GM23248 (cell line): ENCODE data around the gene TMEM30A. TPM values are rescaled to one million over a fixed set of nuclear protein-coding genes. Genes with fewer than 3 reads are reported as not detected.

Experiments used
- DNase-seq: peaks from one replicate; pipeline ENCODE4 v3.0.0-alpha.2; 2015
- H2AFZ ChIP-seq: fragments of 200-600 bp; sonication (generic); 2 replicates; pipeline ENCODE4 v1.6.1; 2016; ENCODE audit warnings: antibody characterized with exemption
- H3F3A ChIP-seq: fragments of 200-600 bp; sonication (generic); 2 replicates; pipeline ENCODE4 v1.6.1; 2016; ENCODE audit warnings: mild to moderate bottlenecking, antibody characterized with exemption, mixed run types; ENCODE audit not compliant: insufficient read depth
- H3K27ac ChIP-seq: fragments of 200-600 bp; sonication (generic); 2 replicates; pipeline ENCODE4 v1.5.1; 2016; ENCODE audit warnings: mild to moderate bottlenecking
- H3K27me3 ChIP-seq: fragments of 200-600 bp; sonication (generic); replicated peaks from 2 replicates; pipeline ENCODE4 v1.6.1; 2016; ENCODE audit warnings: mild to moderate bottlenecking; ENCODE audit not compliant: insufficient read depth
- H3K36me3 ChIP-seq: fragments of 200-600 bp; sonication (generic); 2 replicates; pipeline ENCODE4 v1.6.1; 2016; ENCODE audit warnings: low read depth, mild to moderate bottlenecking
- H3K4me1 ChIP-seq: fragments of 200-600 bp; sonication (generic); 2 replicates; pipeline ENCODE4 v1.6.1; 2016; ENCODE audit warnings: mild to moderate bottlenecking; ENCODE audit not compliant: insufficient read depth
- H3K4me2 ChIP-seq: fragments of 200-600 bp; sonication (generic); one replicate; pipeline ENCODE4 v1.6.1; 2016; ENCODE audit warnings: mild to moderate bottlenecking; ENCODE audit not compliant: unreplicated experiment
- H3K4me3 ChIP-seq: fragments of 200-600 bp; sonication (generic); 2 replicates; pipeline ENCODE4 v1.5.1; 2016; ENCODE audit warnings: mild to moderate bottlenecking
- H3K79me2 ChIP-seq: fragments of 200-600 bp; sonication (generic); 2 replicates; pipeline ENCODE4 v1.6.1; 2016; ENCODE audit warnings: mild to moderate bottlenecking; ENCODE audit not compliant: insufficient read depth
- H3K9ac ChIP-seq: fragments of 200-600 bp; sonication (generic); 2 replicates; pipeline ENCODE4 v1.6.1; 2016; ENCODE audit warnings: mild to moderate bottlenecking
- H3K9me2 ChIP-seq: fragments of 200-600 bp; sonication (generic); 2 replicates; pipeline ENCODE4 v1.6.1; 2016; ENCODE audit warnings: mixed run types, mild to moderate bottlenecking, moderate library complexity; ENCODE audit not compliant: insufficient read depth
- H3K9me3 ChIP-seq: fragments of 200-600 bp; sonication (generic); one replicate; pipeline ENCODE4 v1.6.1; 2017; ENCODE audit warnings: low read depth
- H4K20me1 ChIP-seq: fragments of 200-600 bp; sonication (generic); 2 replicates; pipeline ENCODE4 v1.6.0; 2016; ENCODE audit not compliant: insufficient read depth
- EZH2 ChIP-seq: fragments of 200-600 bp; sonication (generic); IDR thresholded peaks from 2 replicates; pipeline ENCODE4 v1.6.1; 2018; ENCODE audit warnings: antibody characterized with exemption, mild to moderate bottlenecking; ENCODE audit not compliant: insufficient read depth, poor library complexity, severe bottlenecking
- EZH2phosphoT487 ChIP-seq: fragments of 200-600 bp; sonication (generic); IDR thresholded peaks from 2 replicates; pipeline ENCODE4 v1.6.1; 2018; ENCODE audit warnings: antibody characterized with exemption, moderate library complexity, mild to moderate bottlenecking, low read depth; ENCODE audit not compliant: insufficient read depth
- WGBS, 2 experiments: methylation state at CpG; one replicate each; pipeline ENCODE4 v1.1.6; 2015 to 2017; ENCODE audit warnings: low lambda C conversion rate in 2 of 2, low coverage in 1 of 2; ENCODE audit errors: missing lambda C conversion rate in 2 of 2; 5-methylcytosine and 5-hydroxymethylcytosine counted together
- in situ Hi-C: fragments of 300-500 bp; cut with MboI; formaldehyde crosslinking; loops from 2 replicates; pipeline ENCODE4 v1.15.0; 2020
- polyA plus RNA-seq: library from polyadenylated mRNA; unstranded; fragments of >200 nt; fragmentation: Nextera tagmentation; extraction: Ambion mirVana; gene quantifications from 2 replicates; pipeline ENCODE4 v1.2.1, GENCODE V29; 2016
- total RNA-seq: library from RNA; depleted of rRNA; stranded (reverse); fragments of >200 nt; shearing (Covaris generic); gene quantifications from 2 replicates; pipeline ENCODE4 v1.2.3, GENCODE V29; 2014

The TMEM30A gene
- total and polyA plus RNA-seq, 2 experiments from 2014 or later = 125 to 152 TPM

DNA sequence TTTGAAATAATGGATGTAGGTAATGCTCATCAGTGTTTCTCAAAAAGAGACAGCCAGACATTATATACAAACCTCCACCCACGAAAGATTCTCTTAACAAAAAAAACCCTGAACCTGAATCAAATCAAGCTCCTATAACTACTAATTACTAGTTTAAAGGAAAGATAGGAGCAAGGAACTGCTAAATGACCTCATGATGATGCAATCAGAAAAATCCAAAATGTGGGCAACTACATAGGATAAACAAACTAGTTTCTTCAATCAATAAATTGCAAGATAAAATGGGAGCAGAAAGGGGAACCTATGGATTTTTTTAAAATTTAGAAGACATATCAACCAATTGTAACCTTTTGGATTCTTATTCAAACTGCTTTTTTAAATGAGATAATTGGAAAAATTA is 43.2 kb upstream of the TMEM30A start:
- no peaks in the 10 kb centered on the region for H3K27me3 ChIP-seq
- no peak overlapping the region for H3K27ac ChIP-seq
- DNase-seq = no peak
- H3K9me3 ChIP-seq = no peaks in the 10 kb centered on the region
- 97 to 100% methylated on average over 1 of the region's 1 CpG for WGBS, 2 experiments
- H3F3A ChIP-seq = 0 out of 2 replicates have a peak, but pooled peaks cover 5% of the 10 kb centered on the region
- peaks cover 24% of the 10 kb centered on the region for H3K4me1 ChIP-seq
- H2AFZ ChIP-seq = no peak overlapping the region
- no peak overlapping the region for H3K4me2 ChIP-seq
- in situ Hi-C loops = no loop called here
- no peak overlapping the region for H3K4me3 ChIP-seq
- H3K79me2 ChIP-seq = no peaks in the 10 kb centered on the region
- TF ChIP-seq EZH2 = no peak
- no peak for TF ChIP-seq EZH2phosphoT487
- no peaks in the 10 kb centered on the region for H4K20me1 ChIP-seq
- no peaks in the 10 kb centered on the region for H3K9me2 ChIP-seq
- no peaks in the 10 kb centered on the region for H3K36me3 ChIP-seq
- H3K9ac ChIP-seq = no peak overlapping the region

- Histone ChIP-seq H3K9me3 (no peaks in the 10 kb centered on the region), H3F3A (0 out of 2 replicates have a peak, but pooled peaks cover 5% of the 10 kb centered on the region), H3K27me3 (no peaks in the 10 kb centered on the region), H3K9ac (no peak overlapping the region), H3K36me3 (no peaks in the 10 kb centered on the region), H3K4me2 (no peak overlapping the region), H3K27ac (no peak overlapping the region), H3K4me3 (no peak overlapping the region), H3K4me1 (peaks cover 20% of the 10 kb centered on the region), H3K9me2 (no peaks in the 10 kb centered on the region), H3K79me2 (no peaks in the 10 kb centered on the region), H2AFZ (no peak overlapping the region), H4K20me1 (no peaks in the 10 kb centered on the region)
- no peak for TF ChIP-seq EZH2
- TF ChIP-seq EZH2phosphoT487 = no peak
- in situ Hi-C loops = no loop called here
- DNase-seq = peak; percentile 53
- WGBS, 2 experiments = 94 to 100% methylated on average over 2 of the region's 2 CpGs
Measured at GRCh38 chr6:75326557-75327258, 42.1 kb upstream of the TMEM30A start.

DNA sequence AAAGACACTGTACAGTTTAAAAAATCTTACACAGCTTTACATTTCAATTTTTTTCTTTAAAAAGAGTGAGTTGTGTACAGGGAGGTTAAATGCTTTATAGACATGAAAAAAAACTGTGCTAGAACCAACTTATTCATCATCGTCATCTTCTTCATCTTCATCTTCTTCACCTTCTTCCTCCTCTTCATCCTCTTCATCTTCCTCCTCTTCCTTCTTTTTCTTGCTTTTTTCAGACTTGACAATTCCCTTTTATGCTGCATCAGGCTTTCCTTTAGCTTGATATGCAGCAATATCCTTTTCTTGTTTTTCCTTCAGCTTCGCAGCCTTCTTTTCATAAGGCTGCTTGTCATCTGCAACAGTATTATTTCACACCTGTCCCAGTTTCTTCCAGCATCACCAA is 34.3 kb upstream of the TMEM30A start:
- Histone ChIP-seq H3K36me3 (no peaks in the 10 kb centered on the region), H3K79me2 (no peaks in the 10 kb centered on the region), H3K9ac (no peak overlapping the region), H3K27ac (no peak overlapping the region), H3K9me2 (no peaks in the 10 kb centered on the region), H3K4me3 (no peak overlapping the region), H3F3A (no peaks in the 10 kb centered on the region), H3K27me3 (peaks cover 10% of the 10 kb centered on the region; the same call in 1 of the 2 replicates), H3K4me1 (peaks cover 13% of the 10 kb centered on the region), H3K4me2 (no peak overlapping the region), H3K9me3 (no peaks in the 10 kb centered on the region), H4K20me1 (no peaks in the 10 kb centered on the region), H2AFZ (no peak overlapping the region)
- TF ChIP-seq EZH2 (no peak), EZH2phosphoT487 (no peak)
- 38 to 44% methylated on average over 2 of the region's 2 CpGs for WGBS, 2 experiments
- in situ Hi-C loops = no loop called here
- no peak for DNase-seq

- no peaks in the 10 kb centered on the region for H4K20me1 ChIP-seq
- H3K9me2 ChIP-seq = no peaks in the 10 kb centered on the region
- H3K9me3 ChIP-seq = no peaks in the 10 kb centered on the region
- no peak overlapping the region for H3K4me3 ChIP-seq
- H3K27me3 ChIP-seq = peaks cover 10% of the 10 kb centered on the region; the same call in 1 of the 2 replicates
- WGBS, 2 experiments = 31 to 38% methylated on average over 4 of the region's 4 CpGs
- H3K9ac ChIP-seq = no peak overlapping the region
- H3K79me2 ChIP-seq = no peaks in the 10 kb centered on the region
- no peak overlapping the region for H3K27ac ChIP-seq
- no peak overlapping the region for H2AFZ ChIP-seq
- H3K4me2 ChIP-seq = peak overlapping the region; percentile 36
- H3K4me1 ChIP-seq = peaks cover 13% of the 10 kb centered on the region
- H3K36me3 ChIP-seq = no peaks in the 10 kb centered on the region
- DNase-seq = peak; percentile 60
- no peaks in the 10 kb centered on the region for H3F3A ChIP-seq
- no peak for TF ChIP-seq EZH2phosphoT487
- no peak for TF ChIP-seq EZH2
- in situ Hi-C loops = no loop called here
Measured at GRCh38 chr6:75317503-75318206, 33.1 kb upstream of the TMEM30A start.
